ENCODE results near the gene MYLK.
"Not testable (repeated sequence)": the region's sequence is repeated elsewhere in the genome, so short reads cannot be mapped to it uniquely, and the experiment has no call there.

MYLK gene

DNA sequence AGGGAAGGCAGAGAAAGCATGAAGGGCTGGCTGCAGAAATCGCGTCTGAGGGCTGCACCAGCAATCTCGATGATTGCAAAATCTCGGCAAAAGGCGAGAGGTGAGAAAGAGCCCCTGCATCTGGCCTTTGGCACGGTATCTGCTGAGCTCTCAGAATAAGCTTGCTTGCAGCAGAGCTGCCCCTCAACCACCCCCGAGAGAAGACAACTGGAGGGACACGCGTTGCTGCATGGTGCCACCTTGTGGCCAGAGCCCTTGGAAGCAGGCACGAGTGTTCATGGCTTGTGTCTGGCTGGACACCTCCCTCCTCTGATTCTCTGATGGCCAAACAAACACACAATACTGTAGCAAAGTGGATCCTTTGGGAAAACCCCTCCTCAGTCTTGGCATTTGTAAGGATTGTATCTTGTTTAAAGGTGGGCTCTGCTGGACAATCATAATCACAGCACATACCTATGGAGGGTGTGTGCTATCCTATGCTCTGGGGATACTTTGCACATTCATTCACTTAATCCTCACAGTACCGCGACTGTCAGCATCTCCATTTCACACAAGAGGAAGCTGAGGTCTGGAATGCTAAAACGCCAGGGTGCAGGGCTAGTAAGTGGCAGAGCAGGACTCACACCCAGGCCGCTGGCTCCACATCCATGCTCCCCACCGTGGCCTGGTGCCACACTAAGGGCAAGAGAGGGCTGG lies 164.9 kb downstream of the MYLK start:
- peak in 2 of 5 donors; percentile 8 to 16 for DNase-seq

DNA sequence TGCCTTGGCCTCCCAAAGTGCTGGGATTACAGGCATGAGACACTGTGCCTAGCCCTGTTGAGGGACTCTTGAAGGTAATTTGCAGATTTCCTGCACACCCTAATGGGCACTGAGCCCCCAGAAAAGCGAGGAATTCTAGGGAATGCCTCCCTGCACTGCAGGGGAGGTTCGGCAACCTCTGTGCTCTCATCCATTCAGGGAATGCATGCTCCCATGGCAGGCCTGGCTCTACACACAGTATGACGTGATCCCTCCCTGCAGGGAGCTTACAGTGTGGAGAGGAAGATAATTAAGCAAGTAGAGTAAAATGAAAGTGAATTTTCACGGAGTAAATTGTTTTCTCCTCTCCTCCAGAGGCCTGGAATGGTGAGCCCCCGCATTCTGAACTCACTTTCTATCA lies 166.0 kb downstream of the MYLK start:
- DNase-seq, result no peak

DNA sequence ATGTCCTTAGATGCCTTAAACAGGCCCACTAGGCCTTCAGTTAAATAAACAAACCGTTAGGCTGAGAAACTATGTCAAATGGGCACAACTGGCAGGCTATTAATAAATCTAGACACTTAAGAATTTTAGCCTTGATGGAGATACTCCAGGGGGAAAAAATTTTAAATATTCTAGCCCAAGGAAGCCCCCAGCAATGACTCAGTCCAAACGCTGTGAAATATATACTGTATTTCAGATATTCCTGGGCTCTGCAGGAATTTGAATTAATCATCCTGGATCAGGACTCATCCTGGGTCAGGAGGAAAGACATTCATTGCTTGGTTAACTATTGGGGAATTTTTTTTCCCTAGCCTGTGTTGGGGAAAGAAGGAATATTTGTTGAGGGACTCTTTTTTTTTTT lies 166.7 kb downstream of the MYLK start:
- DNase-seq, result not testable (repeated sequence)

DNA sequence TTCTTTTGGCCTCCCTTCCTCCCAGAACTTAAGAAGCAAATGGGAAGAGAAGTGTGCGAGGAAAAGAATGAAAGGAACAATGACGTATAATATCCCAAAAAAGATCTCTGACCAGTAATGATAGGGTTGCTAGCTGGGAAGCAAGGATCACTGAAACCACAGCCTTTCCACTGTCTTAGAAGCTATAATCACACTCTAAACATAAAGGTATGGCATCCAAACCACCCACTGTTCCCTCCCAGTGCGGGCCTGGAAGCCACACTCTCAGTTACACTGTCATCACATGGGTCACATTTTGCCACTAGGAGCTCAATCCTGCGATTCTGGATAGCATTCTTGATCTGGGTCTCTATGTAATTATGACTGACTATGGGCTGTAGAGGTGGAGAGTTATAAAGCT lies 167.7 kb downstream of the MYLK start:
- DNase-seq, result no peak

DNA sequence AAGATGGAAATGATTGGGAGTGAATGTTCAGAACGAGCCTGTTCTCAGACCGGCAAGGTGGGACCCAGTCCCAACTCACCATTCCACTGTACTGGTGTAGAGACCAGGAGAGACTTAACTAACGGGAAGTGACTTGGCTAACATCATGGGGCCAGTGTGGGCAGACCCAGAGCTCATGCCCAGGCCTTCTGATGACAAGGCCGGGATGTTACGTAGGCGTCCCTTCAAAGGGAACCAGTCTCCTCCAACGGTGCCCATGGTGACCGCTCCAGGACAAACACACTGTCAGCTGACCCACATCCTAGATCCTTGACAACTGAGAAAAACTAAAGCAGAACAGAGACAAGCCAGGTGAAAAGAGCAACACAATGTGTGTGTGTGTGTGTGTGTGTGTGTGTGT lies 170.9 kb downstream of the MYLK start:
- no peak for DNase-seq

DNA sequence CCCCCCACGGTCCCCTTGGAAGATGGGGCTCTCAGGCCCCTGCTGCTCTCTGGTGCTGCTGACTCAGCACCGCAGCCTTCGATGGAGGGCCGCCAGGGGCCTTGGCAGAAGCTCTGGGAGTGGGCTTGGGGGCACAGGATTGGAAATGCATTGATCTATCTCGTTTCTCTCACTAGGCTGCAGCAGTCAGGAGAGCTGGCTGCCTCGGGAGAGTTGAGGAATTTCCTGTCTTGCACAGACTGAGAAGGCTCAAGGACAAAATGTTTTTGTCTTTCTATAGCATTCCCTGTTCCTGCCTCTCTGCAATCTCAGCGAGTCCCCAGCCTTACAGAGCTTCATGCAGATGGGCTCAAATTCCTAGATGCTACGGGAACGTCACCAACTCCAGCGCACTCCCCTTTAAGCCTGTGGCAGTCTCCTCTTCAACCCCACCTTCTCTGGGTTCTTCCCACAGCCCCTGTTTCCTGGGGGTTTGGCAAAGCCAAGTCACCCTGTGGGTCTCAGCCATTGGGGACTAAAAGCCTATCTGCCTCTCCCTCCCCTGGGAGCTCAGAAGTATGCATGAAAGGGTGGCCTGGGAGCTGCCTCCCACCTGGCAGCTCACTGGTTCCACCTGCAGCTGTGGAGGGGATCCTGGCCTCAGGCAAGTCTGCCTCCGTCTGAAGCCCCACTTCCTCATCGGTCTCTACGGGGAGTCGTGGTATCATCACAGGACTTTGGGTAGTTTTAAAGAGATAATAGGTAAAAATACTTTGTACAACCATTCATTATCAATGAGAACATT lies 171.9 kb downstream of the MYLK start:
- DNase-seq, result no peak

DNA sequence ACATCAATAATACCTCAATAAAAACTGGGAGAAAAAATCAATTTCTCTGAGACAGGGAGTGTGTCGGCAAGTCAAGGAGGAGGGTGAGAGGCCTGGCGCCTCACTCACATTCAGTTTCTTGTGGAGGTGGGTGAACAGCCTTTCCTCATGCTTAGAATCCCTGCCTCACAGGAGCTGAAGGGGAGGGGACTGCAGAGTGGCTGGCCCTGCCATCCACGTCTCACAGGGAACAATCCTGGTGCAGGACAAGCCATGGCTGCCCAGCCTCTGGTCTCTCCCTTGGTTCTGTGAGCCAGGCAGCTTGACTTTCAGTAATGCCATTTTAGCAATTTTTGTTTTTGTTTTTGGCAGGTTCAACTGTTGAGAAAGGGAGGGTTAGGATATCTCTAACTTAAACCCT lies 172.8 kb downstream of the MYLK start:
- DNase-seq, result no peak

DNA sequence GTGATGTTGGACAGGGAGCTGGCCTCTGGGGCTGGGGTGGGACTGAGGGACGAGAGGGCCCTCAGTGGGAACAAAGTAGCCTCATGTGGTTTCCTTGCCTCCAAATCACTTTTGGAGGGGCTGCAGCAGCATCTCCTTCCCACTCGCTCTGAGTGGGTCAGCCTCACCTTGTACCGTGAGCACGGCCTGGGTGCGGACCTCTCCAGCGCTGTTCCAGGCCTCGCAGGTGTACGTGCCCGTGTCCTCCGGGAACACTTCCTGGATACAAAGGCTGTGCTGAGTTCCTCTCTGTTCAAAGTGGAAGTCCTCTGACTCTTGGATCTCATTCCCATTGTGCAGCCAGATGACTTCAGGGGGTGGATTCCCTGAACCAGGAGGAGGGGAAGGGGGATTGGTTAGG lies 175.6 kb downstream of the MYLK start:
- no peak for DNase-seq

DNA sequence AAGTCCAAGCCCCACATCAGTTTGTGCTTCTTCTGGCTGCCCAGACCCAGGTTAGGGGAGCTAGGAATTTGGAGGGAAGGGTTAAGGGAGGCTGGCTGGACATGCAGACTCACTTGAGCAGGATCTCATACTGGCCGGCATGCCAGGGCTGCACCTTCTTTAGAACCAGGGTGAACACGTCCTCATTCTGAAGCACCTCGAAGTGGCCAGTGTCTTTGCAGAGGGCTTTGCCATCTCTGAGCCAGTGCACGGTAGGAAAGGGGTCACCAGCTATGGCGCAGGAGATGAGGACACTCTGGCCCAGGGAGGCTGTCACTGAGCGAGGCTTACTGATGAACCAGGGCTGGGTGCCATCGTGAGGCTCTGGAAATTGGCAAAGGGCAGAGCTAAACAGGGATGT lies 176.5 kb downstream of the MYLK start:
- not testable (repeated sequence) for DNase-seq

DNA sequence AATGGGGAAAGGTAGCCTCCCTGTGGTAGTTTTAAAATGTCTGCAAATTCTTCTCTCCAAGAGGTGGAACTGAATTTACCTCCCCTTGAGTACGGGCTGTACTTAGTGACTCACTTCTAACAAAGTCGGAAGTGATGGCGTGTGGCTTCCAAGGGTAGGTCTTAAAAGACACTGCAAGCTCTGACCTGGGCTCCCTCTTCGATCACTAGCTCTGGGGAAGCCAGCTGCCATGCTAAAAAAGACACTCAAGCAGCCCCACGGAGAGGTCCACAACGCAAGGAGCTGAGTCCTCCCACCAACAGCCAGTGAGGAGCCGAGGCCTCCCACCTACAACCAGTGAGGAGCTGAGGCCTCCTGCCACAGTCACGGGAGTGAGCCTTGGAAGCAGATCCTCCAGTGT lies 177.3 kb downstream of the MYLK start:
- DNase-seq, result no peak

DNA sequence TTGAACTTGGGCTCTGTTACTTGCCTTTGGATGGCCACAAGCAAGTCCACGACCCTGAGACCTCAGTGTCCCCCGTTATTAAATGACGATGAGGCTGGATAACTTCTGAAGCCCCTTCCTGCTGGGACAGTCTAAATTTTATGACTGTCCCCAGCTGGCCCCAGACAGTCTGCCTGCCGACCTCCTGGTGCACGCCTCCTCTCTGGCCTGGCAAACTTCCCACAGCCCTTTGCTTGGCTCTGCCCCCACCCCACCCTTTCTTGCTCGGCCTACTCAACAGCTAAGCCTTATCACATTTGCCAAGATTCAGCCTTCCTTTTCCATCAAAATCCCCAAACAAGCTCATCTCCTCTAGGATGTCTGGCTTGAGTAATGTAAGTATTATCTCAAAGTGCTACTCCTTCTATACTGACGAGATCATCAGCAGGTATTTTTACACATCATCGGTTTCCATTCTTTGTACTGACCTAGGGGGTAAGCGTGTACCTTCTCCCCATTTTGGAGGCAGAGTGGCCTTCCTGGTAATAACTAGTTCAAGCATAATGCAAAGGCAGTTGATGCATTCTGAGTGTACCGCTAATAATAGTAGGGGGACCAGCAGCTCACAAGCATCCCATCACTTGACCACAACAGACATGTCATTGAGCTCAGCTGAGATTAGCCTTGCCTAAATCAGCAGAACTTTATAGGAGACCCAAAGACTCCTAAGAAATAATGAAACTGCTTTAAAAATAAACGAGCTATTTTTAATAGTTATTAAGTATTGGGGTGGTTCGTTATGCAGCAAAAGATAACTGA lies 178.4 kb downstream of the MYLK start:
- DNase-seq, result no peak

DNA sequence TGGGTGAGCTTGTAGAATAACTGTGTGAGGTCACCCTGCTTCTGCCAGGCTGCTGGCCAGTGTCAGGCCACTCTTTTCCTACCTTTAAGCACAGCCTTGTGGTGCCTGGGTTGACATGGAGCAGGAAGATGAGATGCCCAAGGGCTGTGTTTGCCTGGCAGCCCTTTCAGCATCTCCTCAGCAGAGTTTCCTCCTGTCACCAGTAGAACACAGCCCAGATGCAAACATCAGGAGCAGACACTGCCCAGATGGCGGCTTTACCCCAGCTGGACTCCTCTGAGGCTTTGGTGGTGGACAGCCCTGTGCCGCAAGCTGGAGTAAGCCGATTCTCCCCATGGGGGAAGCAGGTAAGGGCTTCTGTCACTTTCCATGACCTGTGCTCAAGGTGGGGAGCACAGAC lies 180.5 kb downstream of the MYLK start:
- not testable (repeated sequence) for DNase-seq

DNA sequence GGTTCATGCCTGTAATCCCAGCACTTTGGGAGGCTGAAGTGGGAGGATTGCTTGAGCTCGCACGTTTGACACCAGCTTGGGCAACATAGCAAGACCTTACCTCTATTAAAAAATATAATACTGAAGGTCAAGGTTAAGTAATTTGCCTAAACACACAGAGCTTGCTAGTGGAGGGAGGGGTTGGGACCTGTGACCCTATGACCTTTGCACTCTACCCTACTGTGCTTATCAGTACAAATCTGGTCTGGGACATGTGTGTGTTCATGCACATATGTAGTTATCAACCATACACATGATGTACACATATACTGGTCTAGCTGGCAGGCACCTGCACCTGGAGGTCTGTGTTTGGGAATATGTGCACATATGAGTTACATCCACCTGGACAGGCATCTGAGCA lies 181.4 kb downstream of the MYLK start:
- no peak for DNase-seq

DNA sequence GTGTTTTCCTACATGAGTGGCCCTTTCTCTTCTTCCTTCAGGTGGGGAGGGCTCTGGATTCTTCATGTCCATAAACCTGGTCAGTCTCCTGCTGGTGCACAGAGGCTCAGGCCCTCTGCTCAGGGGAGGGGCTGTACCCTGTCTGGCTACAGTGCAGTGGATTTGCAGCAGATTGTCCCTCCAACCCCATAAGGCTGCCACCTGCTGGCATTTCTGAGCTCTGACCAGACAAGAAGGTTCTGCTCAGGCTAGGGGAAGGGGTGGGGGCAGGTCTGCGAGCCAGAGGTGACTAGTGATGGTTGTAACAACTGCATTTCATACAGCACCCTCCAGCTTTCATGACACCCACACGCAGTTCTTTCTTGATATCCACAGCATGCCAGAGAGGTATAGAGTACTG lies 182.1 kb downstream of the MYLK start:
- DNase-seq, result not testable (repeated sequence)

DNA sequence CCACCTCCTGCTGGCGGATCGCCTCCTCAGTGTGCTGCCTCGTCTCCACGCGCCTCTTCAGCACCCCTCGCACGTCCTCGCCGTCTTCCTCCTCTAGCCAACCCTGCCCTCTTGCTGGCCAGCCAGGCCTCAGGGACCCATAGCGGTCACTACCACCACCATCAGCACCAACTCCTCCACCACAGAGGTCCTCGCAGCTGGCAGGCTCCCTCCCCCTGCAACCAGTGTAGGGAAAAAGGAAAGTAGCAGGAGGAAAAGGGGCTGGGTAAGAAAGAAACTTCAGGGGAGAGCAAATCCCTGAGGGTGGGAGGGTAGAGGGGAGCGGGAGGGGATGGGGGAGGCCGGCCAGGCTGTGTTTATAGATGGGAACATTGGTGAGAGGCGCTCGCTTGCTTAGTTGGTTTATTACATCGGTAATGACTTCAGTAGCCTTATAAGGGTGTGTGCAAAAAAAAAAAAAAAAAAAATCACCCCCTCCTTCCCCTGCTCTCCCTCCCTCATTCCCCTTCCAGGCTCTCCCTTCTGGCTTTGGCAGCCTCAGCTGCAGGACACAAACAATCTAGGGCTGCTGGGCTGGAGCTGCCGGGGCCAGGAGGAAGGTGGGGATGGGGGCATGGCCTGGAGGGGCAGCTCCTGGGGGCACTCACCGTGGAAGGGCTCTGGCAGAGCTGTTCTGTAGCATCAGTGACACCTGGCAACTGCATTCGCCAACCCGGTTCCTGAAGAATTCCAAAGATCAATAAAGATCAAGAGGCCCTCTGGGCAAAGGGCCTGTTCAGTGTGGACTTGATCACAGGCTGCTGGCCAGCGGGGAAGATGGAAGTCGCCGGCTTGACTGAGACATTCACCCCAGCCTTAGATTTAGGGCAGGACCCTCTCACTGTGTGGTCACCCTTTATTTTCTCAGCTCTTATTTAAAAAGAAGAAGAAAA lies 183.1 kb downstream of the MYLK start:
- DNase-seq, result no peak

DNA sequence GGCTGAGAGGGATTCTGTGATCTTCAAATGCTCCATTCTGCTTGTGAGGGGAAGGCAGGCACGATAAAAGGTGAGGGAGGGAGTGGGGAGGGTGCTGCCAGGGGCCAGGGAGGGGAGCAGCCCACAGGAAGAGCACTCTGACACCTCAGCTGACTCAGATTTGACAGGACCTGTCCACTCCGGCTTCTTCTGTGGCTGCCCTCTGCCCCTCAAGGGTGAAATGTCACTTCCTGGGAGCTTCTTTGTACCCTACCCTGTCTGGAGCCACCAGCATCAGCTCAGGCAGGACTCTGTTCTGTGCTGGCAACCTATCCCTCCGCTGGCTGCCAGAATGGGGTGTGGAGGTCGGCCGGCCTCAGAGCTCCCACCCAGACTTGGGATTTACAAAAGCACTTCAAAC lies 185.3 kb downstream of the MYLK start:
- DNase-seq, result no peak

DNA sequence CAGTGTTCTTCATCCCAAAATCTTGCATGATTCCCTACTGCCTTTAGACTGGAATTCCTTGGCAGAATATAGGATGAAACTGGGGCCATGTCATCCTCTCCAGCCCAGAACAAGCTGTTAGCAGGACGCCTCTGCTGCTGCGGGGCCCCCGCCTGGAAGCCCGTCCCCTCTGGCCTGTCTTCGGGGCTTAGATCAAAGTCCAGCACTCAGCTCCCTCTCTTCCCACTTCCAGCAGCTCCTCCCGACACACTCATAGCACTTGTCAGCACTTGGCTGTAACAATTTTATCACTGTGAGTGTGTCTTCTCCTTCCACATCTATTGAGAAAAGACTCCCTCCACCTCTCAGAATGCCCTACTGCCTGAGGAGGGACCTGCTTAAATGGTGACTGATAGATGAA lies 187.3 kb downstream of the MYLK start:
- DNase-seq, result no peak

DNA sequence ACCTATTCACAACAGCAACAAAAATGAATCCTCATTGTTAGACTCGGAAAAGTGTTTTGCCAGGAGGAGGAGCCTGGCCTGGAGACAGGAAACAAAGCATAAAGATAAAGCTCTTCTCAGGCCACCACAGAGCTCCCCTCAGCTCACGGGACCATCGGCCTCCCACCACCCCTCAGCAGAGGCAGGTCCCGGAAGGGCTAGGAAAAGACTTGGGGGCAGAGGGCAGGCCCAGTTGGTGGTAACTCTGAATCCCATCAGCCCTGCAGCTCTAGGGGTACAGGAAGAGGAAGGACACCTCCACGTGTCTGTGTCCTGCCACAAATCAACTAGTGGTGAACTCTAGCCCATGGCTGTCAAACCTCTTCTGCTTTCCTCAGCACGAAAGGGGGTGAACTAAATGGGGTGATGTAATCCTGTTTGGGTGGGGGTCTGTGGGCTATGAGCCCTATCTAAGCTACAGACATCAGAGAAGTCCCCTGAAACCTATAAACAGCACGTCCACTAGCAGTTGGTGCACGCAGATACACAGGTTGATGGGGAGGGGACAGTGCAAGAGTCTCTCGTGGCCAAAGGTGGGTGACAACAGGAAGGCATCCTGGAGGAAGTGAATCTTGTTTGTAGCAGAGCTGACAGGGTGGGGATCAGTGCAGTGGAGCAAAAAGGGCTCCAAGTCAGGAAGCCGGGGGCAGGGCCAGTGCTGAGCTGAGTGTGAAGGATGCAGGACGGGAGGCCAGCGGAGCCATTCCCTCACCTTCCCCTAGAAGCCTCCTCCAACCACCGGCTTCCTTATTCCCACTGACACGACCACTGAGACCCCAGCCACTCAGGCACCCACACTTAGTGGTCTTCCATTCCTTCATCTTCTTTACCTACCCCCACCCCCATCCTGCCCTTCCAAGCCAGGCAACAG lies 188.1 kb downstream of the MYLK start:
- no peak for DNase-seq

DNA sequence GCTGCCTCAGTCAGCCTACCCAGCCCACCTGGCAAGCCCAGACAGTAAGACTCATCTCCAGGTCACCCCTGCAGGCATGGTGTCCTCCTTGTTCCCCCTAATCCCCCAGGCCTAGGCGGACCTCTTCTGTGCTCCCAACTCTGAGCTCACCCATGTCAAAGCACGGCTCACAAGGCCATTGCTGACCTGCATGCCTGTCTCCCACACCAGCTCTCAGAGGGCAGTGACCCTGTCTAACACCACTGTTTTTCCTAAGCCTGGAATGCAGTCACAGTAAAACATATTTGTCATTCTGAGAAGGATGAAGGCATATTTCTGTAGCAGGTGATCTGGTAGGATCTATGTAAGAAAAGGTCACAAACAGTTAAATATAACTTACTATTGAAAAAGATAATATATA lies 189.0 kb downstream of the MYLK start:
- no peak for DNase-seq

DNA sequence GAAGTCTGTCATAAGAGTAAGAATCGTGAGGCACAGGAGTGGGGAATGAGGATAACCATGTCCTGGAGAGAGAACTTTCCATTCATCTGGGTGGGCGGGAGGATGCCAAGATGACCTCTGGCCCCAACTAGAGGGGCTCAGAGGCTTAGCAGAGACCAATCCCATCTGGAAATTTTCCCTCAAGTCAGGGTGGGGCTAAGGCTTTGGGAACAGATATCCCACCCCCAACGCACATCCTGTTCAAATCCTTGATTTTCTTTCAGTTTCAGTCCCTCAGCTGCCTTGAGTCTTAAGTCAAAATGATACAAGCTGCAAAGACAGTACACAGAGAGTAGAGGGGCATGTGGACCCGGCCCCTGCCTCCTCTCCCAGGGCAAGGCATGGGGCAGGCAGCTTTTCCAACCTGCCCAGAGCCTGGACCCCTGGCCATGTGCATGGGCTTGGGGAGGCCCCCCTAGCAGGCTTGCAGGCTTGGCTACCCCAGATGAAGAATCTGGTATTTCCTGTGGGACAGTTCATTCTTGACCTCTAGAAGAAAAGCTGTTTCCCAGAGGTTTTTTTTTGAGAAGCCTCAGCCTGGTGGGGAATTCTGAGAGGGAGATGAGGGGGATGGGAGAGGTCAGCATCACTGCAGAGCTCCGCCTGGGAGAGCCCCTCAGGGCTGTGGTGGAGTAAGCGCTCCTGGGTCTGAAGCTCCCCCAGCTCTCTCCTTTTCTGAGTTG lies 189.6 kb downstream of the MYLK start:
- DNase-seq, result no peak
